ENCODE measurements around the gene ROBO3.

DNA sequence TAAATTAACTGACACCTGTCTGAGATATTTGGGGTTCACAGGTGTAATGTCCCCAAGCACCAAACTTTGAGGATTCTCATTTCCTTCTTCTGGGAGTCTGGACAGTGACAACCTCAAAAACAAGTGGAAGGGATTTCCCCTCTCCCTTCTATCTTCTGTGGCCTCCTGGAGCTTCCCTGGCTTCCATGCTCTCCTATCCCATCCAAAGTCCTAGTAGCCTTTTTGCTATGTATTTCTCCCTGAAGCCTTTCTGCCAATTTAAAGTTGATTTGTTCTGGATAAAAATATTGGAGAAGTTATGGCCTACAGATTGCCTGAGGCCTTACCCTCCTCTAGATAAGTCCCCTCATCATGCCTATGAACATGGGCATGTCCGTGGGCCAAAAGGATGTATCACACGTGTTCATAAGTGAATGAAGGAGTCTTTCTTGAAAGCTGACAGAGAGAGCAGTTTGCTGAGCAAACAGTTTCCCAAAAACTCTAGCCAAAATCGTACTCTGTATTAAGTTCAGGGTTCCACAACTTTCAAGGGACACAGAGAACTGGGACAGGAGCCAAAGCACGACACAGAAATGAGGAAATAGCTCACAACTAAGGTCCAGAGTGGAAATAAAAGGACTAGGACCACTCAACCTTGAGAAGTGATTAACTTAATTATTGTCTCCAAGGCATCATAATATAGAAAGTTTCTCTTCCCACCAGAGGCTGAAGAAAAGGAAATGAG, 63.9 kb downstream of the ROBO3 start:
- TF ChIP-seq CTCF (IDR thresholded peaks at IDR 0.05) = no peak
- TF ChIP-seq POLR2A (IDR thresholded peaks at IDR 0.05) = no peak

Measured in lower leg skin (tissue), 3 donors.